ENCODE results near the gene MACC1. TPM values are rescaled to one million over a fixed set of nuclear protein-coding genes. Genes with fewer than 3 reads are reported as not detected.
A peak's percentile ranks its signal among the peaks of the same experiment; 100 is the strongest.

Gene MACC1, protein sequence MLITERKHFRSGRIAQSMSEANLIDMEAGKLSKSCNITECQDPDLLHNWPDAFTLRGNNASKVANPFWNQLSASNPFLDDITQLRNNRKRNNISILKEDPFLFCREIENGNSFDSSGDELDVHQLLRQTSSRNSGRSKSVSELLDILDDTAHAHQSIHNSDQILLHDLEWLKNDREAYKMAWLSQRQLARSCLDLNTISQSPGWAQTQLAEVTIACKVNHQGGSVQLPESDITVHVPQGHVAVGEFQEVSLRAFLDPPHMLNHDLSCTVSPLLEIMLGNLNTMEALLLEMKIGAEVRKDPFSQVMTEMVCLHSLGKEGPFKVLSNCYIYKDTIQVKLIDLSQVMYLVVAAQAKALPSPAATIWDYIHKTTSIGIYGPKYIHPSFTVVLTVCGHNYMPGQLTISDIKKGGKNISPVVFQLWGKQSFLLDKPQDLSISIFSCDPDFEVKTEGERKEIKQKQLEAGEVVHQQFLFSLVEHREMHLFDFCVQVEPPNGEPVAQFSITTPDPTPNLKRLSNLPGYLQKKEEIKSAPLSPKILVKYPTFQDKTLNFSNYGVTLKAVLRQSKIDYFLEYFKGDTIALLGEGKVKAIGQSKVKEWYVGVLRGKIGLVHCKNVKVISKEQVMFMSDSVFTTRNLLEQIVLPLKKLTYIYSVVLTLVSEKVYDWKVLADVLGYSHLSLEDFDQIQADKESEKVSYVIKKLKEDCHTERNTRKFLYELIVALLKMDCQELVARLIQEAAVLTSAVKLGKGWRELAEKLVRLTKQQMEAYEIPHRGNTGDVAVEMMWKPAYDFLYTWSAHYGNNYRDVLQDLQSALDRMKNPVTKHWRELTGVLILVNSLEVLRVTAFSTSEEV
- polyA plus RNA-seq (ENCODE audit: insufficient read depth in 1 of 5, insufficient read length in 5 of 5, low replicate concordance in 1 of 5): 10 to 100 TPM in 2 of 5 donors, 1 to 10 TPM in 3; 5.4 to 15.8 (median 9.8) TPM
- long read RNA-seq, donor 1, partial matches to known transcripts: 0 of 1 reads
- long read RNA-seq, donor 1, other reads (novel, unspliced or antisense): 0 of 1 reads
- long read RNA-seq, donor 2: 0 reads
- long read RNA-seq, donor 3, partial matches to known transcripts: 7 of 7 reads
- long read RNA-seq, donor 3, other reads (novel, unspliced or antisense): 0 of 7 reads
- long read RNA-seq, donor 4: 0 reads
- long read RNA-seq, donor 5: 0 reads
- long read RNA-seq, donor 6, partial matches to known transcripts: 0 of 1 reads
- long read RNA-seq, donor 6, other reads (novel, unspliced or antisense): 0 of 1 reads
- long read RNA-seq, donor 7, partial matches to known transcripts: 0 of 1 reads
- long read RNA-seq, donor 7, other reads (novel, unspliced or antisense): 0 of 1 reads
- long read RNA-seq, donor 8: 0 reads

DNA sequence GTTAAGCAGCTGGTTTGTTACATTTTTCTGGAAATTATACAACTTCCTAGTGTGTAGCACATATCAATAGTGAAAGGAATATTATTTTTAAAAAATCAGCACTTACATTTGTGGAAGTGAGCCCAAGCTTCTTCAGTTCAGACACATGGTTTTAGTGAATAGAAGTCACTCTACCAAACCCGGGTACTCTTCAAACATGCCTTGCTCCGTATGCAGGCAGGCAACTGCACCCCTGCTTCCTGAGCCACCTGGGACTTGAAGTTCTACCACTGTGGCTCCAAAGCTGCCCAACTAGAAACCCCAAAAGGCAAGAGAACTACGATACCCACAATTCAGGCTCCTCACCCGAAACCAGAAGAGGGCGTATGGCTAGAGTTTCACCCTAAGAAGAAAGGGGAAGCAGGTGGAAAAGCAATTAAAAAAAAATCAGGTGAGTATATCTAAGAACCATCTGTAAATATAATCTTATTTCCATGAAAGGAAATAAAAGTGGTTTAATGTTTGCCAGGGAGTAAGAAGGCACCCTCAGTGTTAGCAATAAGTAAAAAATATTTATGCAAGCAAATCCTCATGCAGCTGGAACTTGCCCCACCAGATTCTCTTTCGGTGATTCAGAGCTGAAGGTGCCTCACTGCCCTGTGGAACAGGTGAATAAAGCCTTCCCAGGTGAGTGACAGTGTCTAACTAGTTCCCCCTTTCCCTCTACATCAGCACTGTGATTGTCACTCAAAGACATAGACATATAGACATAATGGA, at the start of gene MACC1:
Gene MACC1, minus strand, starts transcription at position 192 of the 756 bp plus-strand sequence. CDS start 55,522 bp downstream, outside the sequence.
- DNase-seq: peak; percentile 70 to 71

- DNase-seq: no peak
Measured at GRCh38 chr7:20264623-20265022, 47.4 kb upstream of the MACC1 start.

GRCh38 chr7:20260223-20260622, 43.0 kb upstream of the MACC1 start:
- peak; percentile 77 to 78 for DNase-seq

DNA sequence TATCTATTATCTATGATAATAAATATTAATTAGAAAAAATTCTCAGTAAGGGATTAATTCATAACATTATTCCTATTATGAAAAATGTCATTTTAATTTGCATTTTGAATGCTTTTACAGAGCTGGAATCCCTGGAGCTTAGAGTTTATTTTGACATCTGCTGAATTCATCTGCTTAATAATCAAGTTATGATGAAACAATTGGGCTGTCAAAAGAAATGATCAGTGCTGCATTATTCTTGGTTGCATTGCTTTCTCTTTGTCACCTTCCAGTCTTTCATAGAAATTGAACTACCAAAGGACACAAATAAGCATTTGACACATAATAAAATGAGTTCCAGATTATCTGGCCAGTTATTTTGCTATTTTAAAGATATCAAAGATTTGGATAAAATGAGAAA, 40.0 kb upstream of the MACC1 start:
- DNase-seq: no peak

GRCh38 chr7:20249920-20250319, 32.7 kb upstream of the MACC1 start:
- no peak for DNase-seq

GRCh38 chr7:20249376-20249775, 32.2 kb upstream of the MACC1 start:
- no peak for DNase-seq

GRCh38 chr7:20246236-20246635, 29.1 kb upstream of the MACC1 start:
- no peak for DNase-seq

- DNase-seq: no peak
Measured at GRCh38 chr7:20244334-20245120, 27.3 kb upstream of the MACC1 start.

GRCh38 chr7:20241911-20242261, 24.7 kb upstream of the MACC1 start:
- DNase-seq: no peak

DNA sequence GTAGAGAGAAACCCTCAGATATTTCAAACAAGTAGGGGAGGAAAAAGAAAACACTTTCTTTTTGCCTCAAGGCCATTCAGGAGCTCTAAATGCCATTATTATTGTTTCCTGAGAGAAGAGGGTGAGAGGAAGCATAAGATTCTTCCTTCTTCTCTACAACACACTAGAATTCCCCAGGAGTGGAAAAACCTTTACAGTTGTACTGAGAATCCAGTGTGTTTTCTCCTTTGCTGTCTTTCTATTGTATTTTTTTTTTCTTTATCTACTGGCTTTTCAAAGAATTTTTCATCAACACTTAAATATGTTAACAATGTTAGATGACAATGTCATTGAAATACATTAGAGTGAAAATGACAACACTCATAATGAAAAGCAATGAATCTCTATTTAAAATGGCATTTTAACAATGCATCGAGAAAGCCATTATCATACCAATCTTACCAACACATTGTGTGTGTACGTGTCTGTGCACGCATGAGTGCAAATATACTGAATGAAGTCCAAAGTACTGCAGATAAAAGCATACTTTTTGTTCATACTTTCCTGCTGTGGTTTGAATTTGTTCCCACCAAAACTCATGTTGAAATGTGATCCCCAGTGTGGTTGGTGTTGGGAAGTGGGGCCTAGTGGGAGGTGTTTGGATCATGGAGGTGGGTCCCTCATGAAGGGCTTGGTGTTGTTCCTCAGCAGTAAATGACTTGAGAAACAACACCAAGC, 24.2 kb upstream of the MACC1 start:
- no peak for DNase-seq

DNA sequence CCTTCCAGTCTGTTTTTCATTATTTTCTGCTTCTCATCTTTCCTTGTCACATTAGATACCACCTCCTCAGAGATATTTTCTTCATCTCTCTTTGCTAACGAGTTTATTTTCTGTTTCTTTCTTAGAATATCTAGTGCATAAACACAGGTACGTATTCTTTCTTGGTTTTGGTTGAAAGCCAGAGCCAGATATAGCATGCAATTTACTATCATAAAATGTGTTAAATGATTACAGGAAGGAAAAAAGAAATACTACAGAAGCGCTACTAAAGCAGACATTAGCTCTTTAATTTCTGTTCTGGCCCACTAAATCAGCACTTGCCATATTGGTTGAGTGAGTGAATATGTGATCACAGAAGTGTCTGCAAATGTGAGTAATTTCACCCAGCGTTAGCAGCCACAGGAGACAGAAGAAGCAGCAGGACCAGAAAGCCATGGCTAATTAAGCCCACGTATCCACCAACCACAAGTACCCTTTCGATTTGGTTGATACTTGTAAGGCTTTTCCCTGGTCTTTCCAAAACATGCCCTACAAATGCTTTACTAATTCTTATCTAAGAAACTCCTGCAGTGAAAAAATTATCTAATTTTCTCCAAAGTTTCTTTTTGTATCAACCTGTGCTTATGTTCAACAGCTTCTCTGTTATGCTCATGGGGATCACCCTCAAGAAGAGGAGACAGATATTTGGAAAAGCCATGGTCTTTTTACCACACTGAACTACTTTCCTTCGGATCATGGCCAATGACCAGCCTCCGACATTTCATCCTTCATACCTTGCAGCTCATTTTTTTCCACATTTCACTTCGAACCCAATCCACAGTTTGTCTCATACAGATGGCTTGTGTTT, 23.1 kb upstream of the MACC1 start:
- DNase-seq: no peak

DNA sequence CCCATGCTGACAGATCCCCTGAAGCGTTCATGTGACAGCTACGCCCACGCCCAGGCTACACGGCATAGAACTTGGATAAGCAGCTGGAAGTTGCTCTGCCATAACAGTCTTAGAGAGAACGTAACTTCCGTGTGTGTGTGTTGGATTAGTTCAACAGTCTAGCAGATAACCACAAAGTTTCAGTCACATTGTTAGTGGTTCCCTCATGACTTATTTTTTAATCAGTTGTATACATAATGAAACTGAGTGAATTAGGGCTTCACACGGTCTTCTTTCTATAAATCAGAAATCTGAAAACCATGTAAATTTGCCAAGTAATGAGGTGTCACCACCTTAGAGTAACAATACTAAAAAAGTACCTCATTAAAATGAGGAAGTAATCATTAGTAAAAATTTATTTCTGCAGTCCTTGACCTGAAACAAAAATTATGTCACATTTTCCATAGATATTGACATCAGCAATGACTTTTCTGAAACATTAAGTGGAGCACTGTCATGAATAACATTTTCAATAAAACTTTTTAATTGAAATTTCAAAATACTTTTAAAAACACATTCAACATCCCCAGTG, 21.7 kb upstream of the MACC1 start:
- DNase-seq: no peak

DNA sequence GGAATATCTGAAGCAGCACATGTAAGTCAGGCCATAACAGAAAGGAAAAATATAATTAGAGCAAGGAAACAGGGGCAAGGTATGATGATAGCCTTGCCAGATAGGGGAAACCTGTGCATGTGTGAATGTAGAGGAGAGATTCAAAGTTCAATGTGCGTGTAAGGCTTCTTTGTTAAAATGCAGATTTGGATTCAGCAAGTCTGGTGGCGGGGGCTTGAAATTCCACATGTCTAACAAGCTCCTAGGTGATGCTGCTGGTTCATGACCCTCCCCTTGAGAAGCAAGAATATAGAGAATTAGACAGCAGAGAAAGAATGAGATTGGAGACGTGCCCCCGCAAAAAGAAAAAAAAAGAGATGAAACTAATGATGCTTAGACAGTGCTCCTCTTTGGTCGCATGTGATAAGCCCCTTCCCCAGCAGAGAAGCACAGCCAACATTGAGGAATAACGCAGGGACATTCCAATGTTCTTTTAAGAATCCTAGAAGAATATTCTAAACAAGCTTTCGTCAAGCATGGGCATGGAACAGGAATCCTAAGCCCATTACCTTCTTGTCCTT, 21.1 kb upstream of the MACC1 start:
- no peak for DNase-seq

DNA sequence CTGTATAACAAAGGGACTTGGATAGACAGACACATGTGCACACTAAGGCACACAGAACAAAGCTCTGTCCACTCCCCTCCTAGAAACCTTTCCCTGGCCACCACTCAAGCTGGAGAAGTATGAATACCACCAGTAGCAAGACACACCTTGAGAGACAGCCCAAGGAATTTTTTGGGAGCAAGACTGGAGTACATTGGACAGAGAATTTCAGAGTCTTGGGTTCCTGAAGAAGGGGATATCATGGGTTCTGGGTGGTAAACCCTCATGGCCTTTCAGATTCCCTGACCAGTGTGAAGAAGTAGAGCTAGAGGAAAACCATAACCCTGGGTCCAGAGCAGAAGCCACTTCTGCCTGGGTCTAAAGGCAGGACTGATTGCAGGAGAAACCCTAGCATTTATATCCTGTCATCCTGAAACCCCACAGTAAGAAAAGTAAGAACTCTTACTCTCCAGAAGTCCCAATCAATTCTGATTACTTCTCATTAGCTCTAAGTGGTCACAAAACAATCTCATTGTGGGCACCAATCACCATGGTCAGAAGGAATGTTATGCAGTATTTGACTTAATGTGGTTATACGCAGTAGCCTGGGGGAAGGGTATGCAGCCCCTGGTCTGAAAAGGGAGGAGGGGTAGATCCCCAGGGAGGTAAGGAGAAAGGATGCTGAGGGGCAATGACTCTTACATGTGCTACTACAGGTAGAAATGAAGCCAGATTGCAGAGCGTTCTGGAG, 20.4 kb upstream of the MACC1 start:
- DNase-seq: no peak

DNA sequence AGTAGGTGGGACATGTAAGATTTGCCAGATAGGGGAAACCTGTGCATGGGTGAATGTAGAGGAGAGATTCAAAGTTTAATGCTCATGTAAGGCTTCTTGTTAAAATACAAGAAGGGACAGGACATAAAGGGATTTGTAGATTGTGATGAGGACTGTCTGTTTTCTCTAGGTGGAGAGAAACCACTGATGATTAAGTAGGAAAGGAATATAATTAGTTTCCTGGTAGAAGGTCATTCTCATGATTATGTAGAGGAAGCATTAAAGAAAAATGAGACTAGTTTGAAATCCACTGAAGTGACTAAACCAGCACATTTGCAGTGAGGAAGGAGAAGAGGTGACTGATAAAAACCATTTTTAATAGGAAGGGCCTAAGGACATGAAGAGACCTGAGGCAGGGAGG, 19.6 kb upstream of the MACC1 start:
- DNase-seq: no peak

GRCh38 chr7:20236043-20236442, 18.9 kb upstream of the MACC1 start:
- DNase-seq: no peak

GRCh38 chr7:20235288-20235687, 18.1 kb upstream of the MACC1 start:
- no peak for DNase-seq

Measured in right lung (tissue), 10 donors.